Trophoblast cell (in vitro differentiated cells and primary cell): ENCODE results near the gene CCSER2.

ENCODE experiments used
- DNase-seq, 2 donors: peaks; one replicate each; pipeline ENCODE4 v3.0.0-alpha.2; 2016
- H2AFZ ChIP-seq: 2 replicates; pipeline ENCODE4 v1.6.1; 2013; ENCODE audit warnings: low read length, moderate library complexity, mild to moderate bottlenecking; ENCODE audit not compliant: insufficient read depth, poor library complexity
- H2AK5ac ChIP-seq: 2 replicates; pipeline ENCODE4 v1.6.1; 2013; ENCODE audit warnings: mild to moderate bottlenecking, low read length
- H2BK120ac ChIP-seq: 2 replicates; pipeline ENCODE4 v1.6.1; 2013; ENCODE audit warnings: low read length, mild to moderate bottlenecking, moderate library complexity; ENCODE audit not compliant: insufficient read depth, poor library complexity
- H2BK12ac ChIP-seq: 2 replicates; pipeline ENCODE4 v1.6.1; 2013; ENCODE audit warnings: mild to moderate bottlenecking, low read length, moderate library complexity
- H2BK5ac ChIP-seq: 2 replicates; pipeline ENCODE4 v1.6.1; 2013; ENCODE audit warnings: low read length, low read depth, moderate library complexity, mild to moderate bottlenecking; ENCODE audit not compliant: poor library complexity
- H3K14ac ChIP-seq: 2 replicates; pipeline ENCODE4 v1.6.1; 2013; ENCODE audit warnings: mild to moderate bottlenecking, low read length
- H3K18ac ChIP-seq: 2 replicates; pipeline ENCODE4 v1.6.1; 2013; ENCODE audit warnings: mild to moderate bottlenecking, low read length
- H3K23ac ChIP-seq: 2 replicates; pipeline ENCODE4 v1.6.1; 2013; ENCODE audit warnings: low read length
- H3K27ac ChIP-seq: 2 replicates; pipeline ENCODE4 v1.5.1; 2013; ENCODE audit warnings: low read depth, mild to moderate bottlenecking, inconsistent platforms, low read length, moderate library complexity
- H3K27me3 ChIP-seq: 2 replicates; pipeline ENCODE4 v1.6.1; 2013; ENCODE audit warnings: inconsistent platforms, mild to moderate bottlenecking, low read length, moderate library complexity; ENCODE audit not compliant: insufficient read depth
- H3K36me3 ChIP-seq, 2 experiments: 1 replicate in 1 of 2; 2 replicates in 1 of 2; pipeline ENCODE4 v1.6.1; 2013; ENCODE audit warnings: low read length in 2 of 2, mild to moderate bottlenecking in 2 of 2, moderate library complexity in 1 of 2; ENCODE audit not compliant: insufficient read depth in 2 of 2, control insufficient read depth in 1 of 2
- H3K4ac ChIP-seq: 2 replicates; pipeline ENCODE4 v1.6.1; 2013; ENCODE audit warnings: low read depth, mild to moderate bottlenecking, low read length, moderate library complexity
- H3K4me1 ChIP-seq, 2 experiments: 1 replicate in 1 of 2; 2 replicates in 1 of 2; pipeline ENCODE4 v1.6.1; 2013; ENCODE audit warnings: low read length in 2 of 2, mild to moderate bottlenecking in 2 of 2, moderate library complexity in 1 of 2; ENCODE audit not compliant: insufficient read depth in 2 of 2, control insufficient read depth in 1 of 2
- H3K4me2 ChIP-seq: 2 replicates; pipeline ENCODE4 v1.6.1; 2013; ENCODE audit warnings: inconsistent platforms, mild to moderate bottlenecking, low read length, moderate library complexity
- H3K4me3 ChIP-seq: 2 replicates; pipeline ENCODE4 v1.5.1; 2013; ENCODE audit warnings: mild to moderate bottlenecking, low read depth, low read length, inconsistent platforms
- H3K79me1 ChIP-seq: one replicate; pipeline ENCODE4 v1.6.1; 2013; ENCODE audit warnings: low read length
- H3K79me2 ChIP-seq: 2 replicates; pipeline ENCODE4 v1.6.1; 2013; ENCODE audit warnings: low read length, mild to moderate bottlenecking; ENCODE audit not compliant: control insufficient read depth, insufficient read depth, poor library complexity
- H3K9ac ChIP-seq: 2 replicates; pipeline ENCODE4 v1.6.1; 2013; ENCODE audit warnings: mild to moderate bottlenecking, low read length
- H3K9me3 ChIP-seq: 2 replicates; pipeline ENCODE4 v1.6.1; 2013; ENCODE audit warnings: low read depth, mild to moderate bottlenecking, control low read depth, inconsistent platforms, low read length; ENCODE audit not compliant: insufficient read depth
- H4K12ac ChIP-seq: 2 replicates; pipeline ENCODE4 v1.6.1; 2013; ENCODE audit warnings: low read depth, mild to moderate bottlenecking, low read length, moderate library complexity
- H4K8ac ChIP-seq: 2 replicates; pipeline ENCODE4 v1.6.1; 2013; ENCODE audit warnings: low read depth, mild to moderate bottlenecking, low read length, moderate library complexity
- H4K91ac ChIP-seq: one replicate; pipeline ENCODE4 v1.6.1; 2013; ENCODE audit warnings: low read depth, mild to moderate bottlenecking, low read length, moderate library complexity
- WGBS: extraction: QIAGEN DNeasy Blood & Tissue Kit; methylation state at CpG from one replicate; pipeline ENCODE4 v1.1.7; 2013; ENCODE audit warnings: missing lambda C conversion rate; ENCODE audit not compliant: insufficient read length, insufficient coverage; ENCODE audit errors: extremely low coverage; 5-methylcytosine and 5-hydroxymethylcytosine counted together

Gene CCSER2

GRCh38 chr10:84371944-84372343 is 43.6 kb downstream of the CCSER2 start:
- no peak overlapping the region for H4K12ac ChIP-seq
- no peak overlapping the region for H3K9ac ChIP-seq
- no peaks in the 10 kb centered on the region for H3K27me3 ChIP-seq
- H4K8ac ChIP-seq = no peak overlapping the region
- H3K79me2 ChIP-seq = no peaks in the 10 kb centered on the region
- no peak overlapping the region for H3K23ac ChIP-seq
- H3K79me1 ChIP-seq = no peaks in the 10 kb centered on the region
- no peak overlapping the region for H3K27ac ChIP-seq
- H3K4ac ChIP-seq = no peak overlapping the region
- no peaks in the 10 kb centered on the region for H3K9me3 ChIP-seq
- peak in 1 of 2 donors; percentile 21 for DNase-seq
- no peak overlapping the region for H2AFZ ChIP-seq
- no peak overlapping the region for H3K4me2 ChIP-seq
- no peak overlapping the region for H3K18ac ChIP-seq
- H2BK120ac ChIP-seq = no peak overlapping the region
- no peak overlapping the region for H3K4me3 ChIP-seq
- no peak overlapping the region for H2AK5ac ChIP-seq
- no peaks in the 10 kb centered on the region for H3K4me1 ChIP-seq
- H2BK5ac ChIP-seq = no peak overlapping the region
- no CpG with 5 or more reads among the region's 2 CpGs for WGBS
- H3K36me3 ChIP-seq = peaks cover 0 to 11% of the 10 kb centered on the region in 2 experiments
- no peak overlapping the region for H3K14ac ChIP-seq
- H2BK12ac ChIP-seq = no peak overlapping the region
- H4K91ac ChIP-seq = no peak overlapping the region

- no peaks in the 10 kb centered on the region for H3K79me1 ChIP-seq
- no peak overlapping the region for H3K14ac ChIP-seq
- H4K91ac ChIP-seq = no peak overlapping the region
- H3K4me2 ChIP-seq = no peak overlapping the region
- H2BK120ac ChIP-seq = no peak overlapping the region
- peaks cover 0 to 11% of the 10 kb centered on the region in 2 experiments for H3K36me3 ChIP-seq
- H2BK12ac ChIP-seq = no peak overlapping the region
- H2BK5ac ChIP-seq = no peak overlapping the region
- no peaks in the 10 kb centered on the region for H3K4me1 ChIP-seq
- H3K18ac ChIP-seq = no peak overlapping the region
- no peak overlapping the region for H3K4ac ChIP-seq
- DNase-seq = no peak
- H3K9me3 ChIP-seq = no peaks in the 10 kb centered on the region
- no peak overlapping the region for H3K23ac ChIP-seq
- no peak overlapping the region for H3K9ac ChIP-seq
- H3K27me3 ChIP-seq = no peaks in the 10 kb centered on the region
- H4K8ac ChIP-seq = no peak overlapping the region
- no CpG with 5 or more reads among the region's 2 CpGs for WGBS
- H4K12ac ChIP-seq = no peak overlapping the region
- no peak overlapping the region for H3K27ac ChIP-seq
- H2AK5ac ChIP-seq = no peak overlapping the region
- H3K79me2 ChIP-seq = no peaks in the 10 kb centered on the region
- no peak overlapping the region for H3K4me3 ChIP-seq
- no peak overlapping the region for H2AFZ ChIP-seq
Observed at GRCh38 chr10:84373000-84373399, 44.6 kb downstream of the CCSER2 start.

GRCh38 chr10:84374455-84374854 is 46.1 kb downstream of the CCSER2 start:
- H3K36me3 ChIP-seq = peaks cover 0 to 11% of the 10 kb centered on the region in 2 experiments
- H3K27me3 ChIP-seq = no peaks in the 10 kb centered on the region
- H3K79me2 ChIP-seq = no peaks in the 10 kb centered on the region
- H2AK5ac ChIP-seq = no peak overlapping the region
- H3K4me3 ChIP-seq = no peak overlapping the region
- no peaks in the 10 kb centered on the region for H3K9me3 ChIP-seq
- no peak overlapping the region for H4K91ac ChIP-seq
- no CpG with 5 or more reads among the region's 2 CpGs for WGBS
- H3K14ac ChIP-seq = no peak overlapping the region
- no peak overlapping the region for H4K8ac ChIP-seq
- H3K4ac ChIP-seq = no peak overlapping the region
- no peak overlapping the region for H3K18ac ChIP-seq
- no peak for DNase-seq
- no peaks in the 10 kb centered on the region for H3K4me1 ChIP-seq
- H2BK12ac ChIP-seq = no peak overlapping the region
- no peak overlapping the region for H2BK5ac ChIP-seq
- H2BK120ac ChIP-seq = no peak overlapping the region
- no peak overlapping the region for H3K4me2 ChIP-seq
- H4K12ac ChIP-seq = no peak overlapping the region
- no peaks in the 10 kb centered on the region for H3K79me1 ChIP-seq
- no peak overlapping the region for H3K23ac ChIP-seq
- no peak overlapping the region for H2AFZ ChIP-seq
- H3K27ac ChIP-seq = no peak overlapping the region
- no peak overlapping the region for H3K9ac ChIP-seq

- Histone ChIP-seq H3K9ac (no peak overlapping the region), H3K18ac (no peak overlapping the region), H2BK12ac (no peak overlapping the region), H3K79me2 (no peaks in the 10 kb centered on the region), H3K4ac (no peak overlapping the region), H3K14ac (no peak overlapping the region), H3K23ac (no peak overlapping the region), H2BK120ac (no peak overlapping the region), H2BK5ac (no peak overlapping the region), H3K4me1 (no peaks in the 10 kb centered on the region), H3K4me3 (no peak overlapping the region), H2AK5ac (no peak overlapping the region), H3K27ac (no peak overlapping the region), H3K36me3 (peaks cover 0 to 11% of the 10 kb centered on the region in 2 experiments), H3K4me2 (no peak overlapping the region), H3K79me1 (no peaks in the 10 kb centered on the region), H2AFZ (no peak overlapping the region), H4K91ac (no peak overlapping the region), H3K27me3 (no peaks in the 10 kb centered on the region), H4K12ac (no peak overlapping the region), H4K8ac (no peak overlapping the region), H3K9me3 (no peaks in the 10 kb centered on the region)
- DNase-seq = peak; percentile 55 to 87
Observed at GRCh38 chr10:84375011-84375410, 46.6 kb downstream of the CCSER2 start.
